8988T (cell line): Measurements from ENCODE around the gene RIC8B.
"Not testable (repeated sequence)": the region's sequence is repeated elsewhere in the genome, so short reads cannot be mapped to it uniquely, and the experiment has no call there.

ENCODE experiments used
- DNase-seq: peaks from one replicate; pipeline ENCODE4 v3.0.0; 2011

The RIC8B gene

DNA sequence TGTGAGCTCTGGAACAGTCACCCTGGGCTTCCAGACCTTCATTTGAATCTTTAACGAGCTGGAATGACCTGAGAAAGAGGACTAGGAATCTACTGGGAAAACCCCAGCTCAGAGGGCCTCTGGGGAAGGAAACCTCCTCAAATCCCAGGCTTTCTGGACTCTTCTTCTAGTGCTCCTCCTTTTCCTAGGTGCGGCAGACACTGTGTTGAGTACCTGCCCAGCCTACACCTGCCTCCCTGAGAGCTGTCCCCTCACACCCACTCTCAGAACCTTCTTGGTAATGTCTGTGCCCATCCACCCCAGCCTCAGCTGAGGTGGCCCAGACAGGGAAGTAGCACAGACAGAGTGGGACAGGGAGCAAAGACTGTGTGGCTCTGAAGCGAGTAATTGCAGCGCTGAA lies 133.4 kb downstream of the RIC8B start:
- no peak for DNase-seq

GRCh38 chr12:106908561-106908960 lies 134.1 kb downstream of the RIC8B start:
- no peak for DNase-seq

DNA sequence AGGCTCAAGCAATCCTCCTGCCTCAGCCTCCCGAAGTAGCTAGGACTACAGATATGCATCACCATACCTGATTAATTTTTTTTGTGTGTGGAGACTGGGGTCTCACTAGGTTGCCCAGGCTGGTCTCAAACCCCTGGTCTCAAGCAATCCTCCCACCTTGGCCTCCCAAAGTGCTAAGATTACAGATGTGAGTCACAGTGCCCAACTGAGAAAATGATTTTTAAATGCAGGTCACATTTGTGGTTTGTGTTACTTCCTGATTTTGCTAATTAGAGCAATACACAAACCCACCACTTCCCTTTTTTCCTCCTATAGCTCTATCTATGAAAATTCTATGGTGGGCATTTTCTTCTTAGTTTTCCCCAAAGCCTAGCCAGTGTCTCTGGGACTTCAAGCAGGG lies 135.7 kb downstream of the RIC8B start:
- no peak for DNase-seq

DNA sequence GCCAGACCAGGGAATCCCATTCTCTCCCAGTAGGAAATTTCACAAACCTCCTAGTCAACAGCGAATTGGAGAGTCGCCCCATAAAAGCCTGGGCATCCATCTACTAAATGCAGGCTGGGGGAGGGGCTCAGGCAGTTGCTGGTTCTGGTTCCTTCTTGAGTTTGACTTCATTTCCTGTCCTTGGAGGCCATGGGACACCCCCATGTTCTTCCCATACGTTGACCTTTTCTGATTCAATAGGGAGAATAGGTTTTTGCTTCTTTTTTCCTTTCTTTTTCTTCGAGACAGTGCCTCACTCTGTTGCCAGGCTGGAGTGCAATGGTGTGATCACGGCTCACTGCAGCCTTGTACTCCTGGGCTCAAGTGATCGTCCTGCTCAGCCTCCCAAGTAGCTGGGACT lies 137.1 kb downstream of the RIC8B start:
- no peak for DNase-seq

GRCh38 chr12:106913456-106913855 lies 139.0 kb downstream of the RIC8B start:
- no peak for DNase-seq

DNA sequence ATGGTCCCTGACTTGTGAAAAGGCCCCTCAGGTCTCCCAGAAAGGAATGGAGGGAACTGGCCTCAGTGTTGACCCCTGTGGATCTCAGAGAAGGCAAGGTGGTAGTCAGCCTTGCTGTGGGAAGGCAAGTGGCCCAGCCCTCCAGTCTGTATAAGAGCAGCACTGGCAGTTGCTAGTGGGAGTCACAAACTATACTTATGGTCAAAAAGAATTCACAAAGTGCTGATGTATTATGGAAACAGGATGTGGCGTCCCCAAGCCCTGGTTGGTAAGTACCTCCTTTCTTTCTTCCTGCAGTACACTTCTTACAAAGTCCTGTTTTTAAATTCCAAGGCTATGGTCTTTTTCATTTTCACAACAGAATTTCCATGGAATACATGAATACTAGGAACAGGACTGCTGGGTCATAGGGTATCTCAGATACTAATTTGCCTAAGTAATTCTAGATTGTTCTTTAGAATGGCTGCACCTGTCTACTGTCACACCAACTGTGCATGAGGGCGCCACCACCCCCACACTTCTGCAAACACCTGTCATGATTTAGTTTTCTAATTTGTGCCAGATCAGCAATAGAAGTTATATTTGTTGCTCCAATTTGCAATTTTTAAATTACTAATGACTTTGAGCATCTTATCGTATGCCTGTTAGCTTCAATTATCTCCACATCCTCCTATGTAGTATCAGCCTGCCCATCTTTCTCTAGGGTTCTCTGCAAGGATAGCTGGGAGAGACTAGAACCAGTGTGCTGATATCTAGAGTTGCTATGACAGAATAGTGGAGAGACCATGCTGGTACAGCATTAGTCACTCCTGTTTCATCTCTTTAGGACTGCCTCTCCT lies 140.5 kb downstream of the RIC8B start:
- no peak for DNase-seq

- DNase-seq: no peak
Measured at GRCh38 chr12:106915635-106916026, 141.1 kb downstream of the RIC8B start.

DNA sequence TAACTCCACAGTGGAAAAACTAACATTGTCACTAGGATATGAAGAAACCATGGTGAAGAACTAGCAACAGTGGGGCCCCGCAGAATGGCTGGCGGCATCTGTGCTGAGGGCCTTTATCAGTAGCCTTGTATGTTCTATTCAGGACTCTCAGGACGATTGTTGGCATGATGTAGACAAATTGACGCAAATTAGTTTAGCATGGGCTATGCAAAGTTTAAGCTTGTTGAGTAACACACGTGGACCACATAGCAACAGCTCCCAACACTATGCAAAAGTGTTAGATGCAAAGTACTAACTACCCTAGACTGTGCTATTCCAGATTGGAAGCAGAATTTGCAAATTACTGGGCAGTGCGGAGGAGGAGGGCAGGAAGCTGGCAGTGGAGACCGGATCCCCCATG lies 143.0 kb downstream of the RIC8B start:
- DNase-seq: no peak

DNA sequence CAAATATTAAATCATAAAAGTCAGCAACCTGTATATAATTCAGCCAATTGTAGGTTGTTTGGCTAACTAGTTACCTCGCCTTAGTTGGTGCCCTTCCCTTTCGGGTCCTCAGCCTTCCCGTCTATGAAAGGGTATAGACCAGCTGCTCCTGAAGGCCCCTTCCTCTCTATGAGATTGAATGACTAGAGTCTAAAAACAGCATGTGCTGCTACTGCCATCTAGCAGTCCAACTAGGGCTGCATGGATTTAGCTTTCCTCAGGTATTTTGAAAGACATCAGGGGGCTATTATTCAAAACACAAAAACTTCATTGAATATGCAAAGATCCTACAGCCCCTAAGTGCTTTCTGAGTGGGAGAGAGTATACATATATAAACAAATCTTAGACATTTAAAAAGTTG lies 144.3 kb downstream of the RIC8B start:
- no peak for DNase-seq

- DNase-seq: no peak
Measured at GRCh38 chr12:106919910-106920544, 145.5 kb downstream of the RIC8B start.

DNA sequence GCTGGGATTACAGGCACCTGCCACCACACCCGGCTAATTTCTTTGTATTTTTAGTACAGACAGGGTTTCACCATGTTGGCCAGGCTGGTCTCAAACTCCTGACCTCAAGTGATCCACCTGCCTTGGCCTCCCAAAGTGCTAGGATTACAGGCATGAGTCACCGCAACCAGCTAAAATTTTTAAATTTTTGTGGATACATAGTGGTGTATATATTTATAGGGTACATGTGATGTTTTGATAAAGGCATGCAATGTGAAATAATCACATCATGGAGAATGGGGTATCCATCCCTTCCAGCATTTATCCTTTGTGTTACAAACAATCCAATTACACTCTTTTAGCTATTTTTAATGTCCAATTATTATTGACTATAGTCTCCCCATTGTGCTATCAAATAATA lies 147.5 kb downstream of the RIC8B start:
- not testable (repeated sequence) for DNase-seq

- DNase-seq: not testable (repeated sequence)
Measured at GRCh38 chr12:106923594-106923993, 149.1 kb downstream of the RIC8B start.

- no peak for DNase-seq
Measured at GRCh38 chr12:106924268-106924861, 149.9 kb downstream of the RIC8B start.

DNA sequence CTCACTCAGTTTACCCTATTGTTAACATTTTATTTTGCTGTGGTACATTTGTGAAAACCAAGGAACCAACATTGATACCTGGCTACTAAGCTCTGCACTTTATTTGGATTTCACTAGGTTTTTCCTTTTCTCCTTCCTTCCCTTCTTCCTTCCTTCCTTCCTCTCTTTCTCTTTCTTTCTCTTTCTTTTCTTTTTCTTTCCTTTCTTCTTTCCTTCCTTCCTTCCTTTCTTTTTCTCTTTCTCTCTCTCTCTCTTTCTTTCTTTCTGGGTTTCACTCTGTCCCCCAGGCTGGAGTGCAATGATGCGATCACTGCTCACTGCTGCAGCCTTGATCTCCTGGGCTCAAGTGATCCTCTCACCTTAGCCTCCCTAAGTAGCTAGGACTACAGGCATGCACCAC lies 152.2 kb downstream of the RIC8B start:
- no peak for DNase-seq

DNA sequence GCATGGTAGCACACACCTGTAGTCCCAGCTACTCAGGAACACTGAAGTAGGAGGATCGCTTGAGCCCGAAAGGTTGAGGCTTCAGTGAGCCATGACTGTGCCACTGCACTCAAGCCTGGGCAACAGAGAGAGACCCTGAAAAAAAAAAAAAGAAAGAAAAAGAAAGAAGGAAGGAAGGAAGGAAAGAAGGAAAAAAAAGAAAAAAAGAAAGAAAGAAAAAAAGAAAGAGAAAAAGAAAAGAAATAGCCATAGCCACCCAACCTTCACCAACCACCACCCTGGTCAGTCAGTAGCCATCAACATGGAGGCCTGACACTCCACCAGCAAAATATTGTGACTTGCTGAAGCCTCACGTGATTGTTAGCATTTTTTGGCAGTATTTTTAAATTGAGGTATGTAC lies 159.8 kb downstream of the RIC8B start:
- no peak for DNase-seq
